ENCODE results near the gene RALGPS1. TPM values are rescaled to one million over a fixed set of nuclear protein-coding genes. Genes with fewer than 3 reads are reported as not detected.
"Not testable (repeated sequence)": the region's sequence is repeated elsewhere in the genome, so short reads cannot be mapped to it uniquely, and the experiment has no call there.

The RALGPS1 gene
- total RNA-seq, 4 donors from 2014 or later: 7.3 to 22.4 (median 15.4) TPM

- no peak for TF ChIP-seq POLR2A (IDR thresholded peaks at IDR 0.05)
- no peak for TF ChIP-seq CTCF (IDR thresholded peaks at IDR 0.05)
- DNase-seq (ENCODE audit: low spot score in 2 of 2): no peak
- 93 to 100% methylated on average over 3 of the region's 3 CpGs for WGBS, 2 donors
- intact Hi-C loops (cut with DNase I; ENCODE audit: low total_unique reads): no loop called here
- no peak overlapping the region for H3K4me3 ChIP-seq (ENCODE audit: low read depth, poor library complexity, severe bottlenecking)
Measured at GRCh38 chr9:127014910-127015540, 100.4 kb downstream of the RALGPS1 start.

- H3K4me3 ChIP-seq (ENCODE audit: low read depth, poor library complexity, severe bottlenecking): no peak overlapping the region
- no peak for DNase-seq (ENCODE audit: low spot score in 2 of 2)
- WGBS, 2 donors: 88 to 89% methylated on average over 4 of the region's 4 CpGs
- intact Hi-C loops (cut with DNase I; ENCODE audit: low total_unique reads): no loop called here
- TF ChIP-seq POLR2A (IDR thresholded peaks at IDR 0.05) (no peak), CTCF (IDR thresholded peaks at IDR 0.05) (no peak)
Measured at GRCh38 chr9:127015921-127016512, 101.4 kb downstream of the RALGPS1 start.

- H3K4me3 ChIP-seq (ENCODE audit: low read depth, poor library complexity, severe bottlenecking); intact Hi-C loops (cut with DNase I; ENCODE audit: low total_unique reads); DNase-seq (ENCODE audit: low spot score in 2 of 2): not testable (repeated sequence)
- 92 to 95% methylated on average over 9 of the region's 9 CpGs for WGBS, 2 donors
Measured at GRCh38 chr9:127017979-127018378, 103.4 kb downstream of the RALGPS1 start.

- H3K4me3 ChIP-seq (ENCODE audit: low read depth, poor library complexity, severe bottlenecking): no peak overlapping the region
- TF ChIP-seq POLR2A (IDR thresholded peaks at IDR 0.05) (no peak), CTCF (IDR thresholded peaks at IDR 0.05) (no peak)
- DNase-seq (ENCODE audit: low spot score in 2 of 2): no peak
- 97 to 98% methylated on average over 2 of the region's 2 CpGs for WGBS, 2 donors
- intact Hi-C loops (cut with DNase I; ENCODE audit: low total_unique reads): no loop called here
Measured at GRCh38 chr9:127018935-127019334, 104.4 kb downstream of the RALGPS1 start.

GRCh38 chr9:127020036-127020801, 105.6 kb downstream of the RALGPS1 start:
- intact Hi-C loops (cut with DNase I; ENCODE audit: low total_unique reads): no loop called here
- no peak overlapping the region for H3K4me3 ChIP-seq (ENCODE audit: low read depth, poor library complexity, severe bottlenecking)
- DNase-seq (ENCODE audit: low spot score in 2 of 2): no peak
- WGBS, 2 donors: 90 to 93% methylated on average over 4 of the region's 4 CpGs
- TF ChIP-seq CTCF (IDR thresholded peaks at IDR 0.05) (no peak), POLR2A (IDR thresholded peaks at IDR 0.05) (no peak)

GRCh38 chr9:127020802-127021078, 106.2 kb downstream of the RALGPS1 start:
- intact Hi-C loops (cut with DNase I; ENCODE audit: low total_unique reads): no loop called here

More at GRCh38 chr9:127020802-127021078, 106.2 kb downstream of the RALGPS1 start:
- DNase-seq (ENCODE audit: low spot score in 2 of 2): no peak
- no peak overlapping the region for H3K4me3 ChIP-seq (ENCODE audit: low read depth, poor library complexity, severe bottlenecking)
- TF ChIP-seq CTCF (IDR thresholded peaks at IDR 0.05) (no peak), POLR2A (IDR thresholded peaks at IDR 0.05) (no peak)

Data from lower leg skin (tissue), 4 donors.